Measurements from ENCODE around the gene LCE3B. TPM values are rescaled to one million over a fixed set of nuclear protein-coding genes. Genes with fewer than 3 reads are reported as not detected.
A peak's percentile ranks its signal among the peaks of the same experiment; 100 is the strongest.
"Not testable (repeated sequence)": the region's sequence is repeated elsewhere in the genome, so short reads cannot be mapped to it uniquely, and the experiment has no call there.

Gene LCE3B
- not detected in 2 replicates for total RNA-seq (2014; rRNA removed; shearing (Covaris generic))
- not detected in 2 replicates for polyA plus RNA-seq (2015; cell fraction: cytosol; rRNA removed)
- polyA plus RNA-seq (2015; cell fraction: nucleus; rRNA removed), result not detected in 2 replicates

GRCh38 chr1:152613511-152613910, at the start of gene LCE3B:
LCE3B (plus strand) TSS chr1:152613811; CDS start chr1:152613811, 0 bp downstream.
- DNase-seq (ENCODE audit: low read depth, low spot score), result no peak
- in situ Hi-C loops (cut with HindIII; ENCODE audit: low pct_unique_long_range_greater_than_20kb, low sequenced_read_pairs), result no loop called here

DNA sequence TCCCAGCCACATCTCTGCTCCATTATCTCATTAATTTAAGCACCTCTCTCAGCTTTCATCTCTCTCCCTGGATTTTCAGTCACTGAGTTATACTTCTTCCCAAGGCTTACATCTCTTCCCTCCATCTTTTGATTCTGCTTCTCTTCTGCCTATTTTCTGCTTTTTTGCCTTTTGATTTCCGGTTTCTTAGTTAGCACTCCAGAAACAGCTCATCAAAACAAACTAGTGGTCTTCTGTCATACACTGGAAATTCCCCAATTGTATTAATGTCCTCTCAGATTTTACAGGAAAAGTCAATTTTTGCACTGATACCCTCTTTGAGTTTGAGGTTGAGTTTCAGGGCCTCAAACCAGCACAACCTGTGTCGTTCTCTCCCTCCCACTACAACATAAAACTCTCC, 48.5 kb upstream of the LCE3B start:
- no peak for DNase-seq (ENCODE audit: low read depth, low spot score)
- in situ Hi-C loops (cut with HindIII; ENCODE audit: low pct_unique_long_range_greater_than_20kb, low sequenced_read_pairs), result no loop called here

DNA sequence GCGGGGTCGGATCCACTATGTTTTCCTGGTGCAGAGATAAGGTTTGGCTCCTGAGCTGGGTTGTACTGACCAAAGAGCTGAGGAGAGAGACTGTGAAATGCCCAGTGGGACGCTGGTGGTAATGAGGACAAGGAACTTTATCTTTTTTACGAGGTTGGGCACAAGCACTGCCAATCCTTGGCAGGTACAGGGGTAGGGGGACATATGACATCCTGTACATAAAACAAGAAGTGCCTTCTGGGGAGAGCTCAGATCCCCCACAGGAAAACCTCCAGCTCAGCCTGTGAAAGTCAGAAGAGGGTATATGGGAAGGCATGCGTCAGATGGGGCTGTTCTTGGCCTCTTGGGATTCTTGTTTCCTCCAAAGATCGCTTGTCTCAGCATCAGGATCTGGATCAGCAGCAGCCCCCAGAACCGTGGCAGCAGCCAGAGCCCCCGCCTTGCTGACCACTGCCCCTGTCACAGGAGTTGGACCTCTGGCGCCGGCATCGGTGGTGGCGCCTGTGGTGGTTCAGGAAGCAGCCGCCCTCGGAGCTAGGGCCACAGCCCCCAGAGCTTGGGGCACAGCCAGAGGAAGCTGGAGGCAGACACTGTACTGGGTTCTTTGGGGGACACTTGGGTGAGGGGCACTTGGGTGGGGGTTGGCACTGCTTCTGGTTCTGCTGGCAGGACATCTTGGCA, 47.9 kb upstream of the LCE3B start:
- no peak for DNase-seq (ENCODE audit: low read depth, low spot score)
- in situ Hi-C loops (cut with HindIII; ENCODE audit: low pct_unique_long_range_greater_than_20kb, low sequenced_read_pairs), result no loop called here

DNA sequence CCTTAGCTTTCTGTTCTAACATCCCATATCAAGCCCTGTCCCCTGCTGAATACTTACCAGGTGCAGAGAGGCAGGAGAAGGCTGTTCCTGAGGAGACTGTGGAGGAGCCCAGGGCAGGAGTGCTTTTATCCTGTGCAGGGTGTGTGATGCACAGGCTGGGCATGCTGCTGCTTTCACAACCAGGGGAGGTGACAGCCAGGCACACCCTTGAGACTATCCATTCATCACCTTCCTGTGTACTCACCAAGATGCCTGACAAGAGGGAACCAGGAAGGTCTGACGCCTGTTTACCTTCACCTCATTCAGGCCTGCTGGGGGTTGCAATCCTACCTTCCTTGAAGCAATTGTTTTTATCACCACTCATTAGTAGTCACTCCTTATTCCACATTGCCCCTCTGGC, 46.9 kb upstream of the LCE3B start, which contains the start of gene LCE3E:
TSS of gene LCE3E (minus strand) at position 100 of the 400 bp plus-strand sequence. CDS start 572 bp downstream, outside the sequence.
- peak; percentile 0 for DNase-seq (ENCODE audit: low read depth, low spot score)
- in situ Hi-C loops (cut with HindIII; ENCODE audit: low pct_unique_long_range_greater_than_20kb, low sequenced_read_pairs), result no loop called here

DNA sequence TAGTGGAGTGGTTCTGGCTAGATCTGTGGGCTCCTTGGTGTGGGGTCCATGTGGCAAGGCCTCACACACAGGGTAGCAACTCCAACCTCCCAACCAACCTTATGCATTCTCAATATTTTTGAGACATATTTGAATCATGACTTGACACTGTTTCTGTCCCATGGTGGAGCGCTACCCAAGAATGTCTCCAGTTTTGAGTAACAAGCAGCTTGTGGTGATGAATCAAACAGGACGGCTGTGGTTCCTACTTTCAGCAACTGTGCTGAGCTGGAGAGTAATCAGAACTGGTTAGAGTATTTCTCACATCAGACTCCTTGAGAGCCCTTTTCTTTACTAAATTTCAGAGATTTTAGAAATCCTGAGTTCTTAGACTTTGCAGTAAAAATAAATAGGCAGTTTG, 36.4 kb upstream of the LCE3B start:
- peak; percentile 0 for DNase-seq (ENCODE audit: low read depth, low spot score)
- in situ Hi-C loops (cut with HindIII; ENCODE audit: low pct_unique_long_range_greater_than_20kb, low sequenced_read_pairs), result no loop called here

- DNase-seq (ENCODE audit: low read depth, low spot score); in situ Hi-C loops (cut with HindIII; ENCODE audit: low pct_unique_long_range_greater_than_20kb, low sequenced_read_pairs): not testable (repeated sequence)
Measured at GRCh38 chr1:152579526-152579925, 34.1 kb upstream of the LCE3B start.

- in situ Hi-C loops (cut with HindIII; ENCODE audit: low pct_unique_long_range_greater_than_20kb, low sequenced_read_pairs), result no loop called here
- DNase-seq (ENCODE audit: low read depth, low spot score), result peak; percentile 0
Measured at GRCh38 chr1:152580433-152580832, 33.2 kb upstream of the LCE3B start, which contains the start of gene LCE3D. LCE3D (minus strand) TSS chr1:152580516; CDS start chr1:152579936, 580 bp downstream.

- peak; percentile 0 for DNase-seq (ENCODE audit: low read depth, low spot score)
- in situ Hi-C loops (cut with HindIII; ENCODE audit: low pct_unique_long_range_greater_than_20kb, low sequenced_read_pairs), result no loop called here
Measured at GRCh38 chr1:152582647-152583046, 31.0 kb upstream of the LCE3B start.

- in situ Hi-C loops (cut with HindIII; ENCODE audit: low pct_unique_long_range_greater_than_20kb, low sequenced_read_pairs), result no loop called here
- no peak for DNase-seq (ENCODE audit: low read depth, low spot score)
Measured at GRCh38 chr1:152585586-152585985, 28.0 kb upstream of the LCE3B start.

DNA sequence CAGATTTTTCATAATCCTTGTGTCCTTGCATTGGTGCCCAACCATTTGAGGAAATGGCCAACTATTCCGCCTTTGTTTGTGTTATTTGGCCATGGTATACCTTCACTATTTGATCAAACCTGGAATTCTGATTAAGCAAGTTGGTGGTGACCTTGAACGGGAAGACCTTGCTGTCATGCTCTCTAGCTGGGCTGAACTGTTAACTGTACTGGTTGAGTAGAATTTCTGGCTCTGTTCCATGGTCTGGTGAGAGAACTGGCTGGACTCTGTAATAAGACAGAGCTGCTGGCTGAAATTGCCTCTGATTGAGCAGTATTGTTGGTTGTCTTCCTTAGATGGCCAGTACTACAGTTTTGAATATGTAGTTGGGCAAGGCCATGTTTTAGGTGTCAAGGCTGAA, 16.6 kb upstream of the LCE3B start:
- DNase-seq (ENCODE audit: low read depth, low spot score), result no peak
- in situ Hi-C loops (cut with HindIII; ENCODE audit: low pct_unique_long_range_greater_than_20kb, low sequenced_read_pairs), result no loop called here

DNA sequence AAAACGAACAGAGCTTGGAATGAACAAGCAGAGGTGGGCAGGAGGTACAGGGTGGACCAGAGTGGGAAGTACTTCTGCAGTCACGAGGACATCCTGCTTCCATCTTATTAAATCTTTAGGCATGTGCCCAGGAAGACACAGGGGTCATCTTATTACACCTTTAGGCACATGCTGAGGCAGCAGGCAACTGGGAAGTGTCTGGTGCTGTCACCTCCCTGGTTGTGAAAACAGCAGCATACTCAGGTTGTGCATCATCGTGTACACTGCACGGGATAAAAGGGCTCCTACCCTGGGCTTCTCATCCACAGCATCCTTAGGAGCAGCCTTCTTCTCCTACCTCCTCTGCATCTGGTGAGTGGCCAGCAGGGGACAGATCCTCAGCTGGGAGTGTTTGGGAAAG, 13.7 kb upstream of the LCE3B start, which contains the start of gene LCE3C:
TSS of gene LCE3C (plus strand) at position 301 of the 400 bp plus-strand sequence. CDS start 498 bp downstream, outside the sequence.
- DNase-seq (ENCODE audit: low read depth, low spot score), result no peak
- in situ Hi-C loops (cut with HindIII; ENCODE audit: low pct_unique_long_range_greater_than_20kb, low sequenced_read_pairs), result no loop called here

- in situ Hi-C loops (cut with HindIII; ENCODE audit: low pct_unique_long_range_greater_than_20kb, low sequenced_read_pairs), result no loop called here
Measured at GRCh38 chr1:152621993-152622392, 8.4 kb downstream of the LCE3B start.

GRCh38 chr1:152622803-152623202, 9.2 kb downstream of the LCE3B start, which contains the start of gene LCE3A:
LCE3A (minus strand) TSS chr1:152623103; CDS start chr1:152623103, 0 bp downstream.
- in situ Hi-C loops (cut with HindIII; ENCODE audit: low pct_unique_long_range_greater_than_20kb, low sequenced_read_pairs), result no loop called here
- no peak for DNase-seq (ENCODE audit: low read depth, low spot score)

More at GRCh38 chr1:152621993-152622392, 8.4 kb downstream of the LCE3B start:
- DNase-seq (ENCODE audit: low read depth, low spot score), result no peak

GRCh38 chr1:152623203-152623844, 9.7 kb downstream of the LCE3B start:
- in situ Hi-C loops (cut with HindIII; ENCODE audit: low pct_unique_long_range_greater_than_20kb, low sequenced_read_pairs), result no loop called here
- peak; percentile 40 for DNase-seq (ENCODE audit: low read depth, low spot score)

GRCh38 chr1:152626744-152627143, 13.1 kb downstream of the LCE3B start:
- in situ Hi-C loops (cut with HindIII; ENCODE audit: low pct_unique_long_range_greater_than_20kb, low sequenced_read_pairs), result no loop called here
- no peak for DNase-seq (ENCODE audit: low read depth, low spot score)

DNA sequence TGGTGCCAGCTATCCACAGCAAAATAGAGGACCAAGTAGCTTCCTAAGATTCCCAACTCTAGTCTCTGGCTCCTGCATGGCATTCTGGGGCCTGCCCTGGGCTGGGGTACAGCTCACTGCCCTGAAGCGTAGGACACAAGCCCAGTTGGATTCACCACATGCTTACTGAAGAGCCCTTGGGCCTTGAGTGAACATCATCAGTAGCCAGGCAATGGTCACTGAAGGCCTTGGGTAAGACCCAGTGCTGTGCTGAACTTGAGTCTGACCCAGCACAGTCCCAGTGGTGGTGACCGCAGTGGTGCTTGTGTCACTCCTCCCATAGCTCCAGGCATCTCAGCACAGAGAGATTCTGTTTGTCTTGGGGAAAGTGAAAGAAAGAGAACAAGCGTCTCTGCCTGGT, 17.0 kb downstream of the LCE3B start:
- no peak for DNase-seq (ENCODE audit: low read depth, low spot score)
- in situ Hi-C loops (cut with HindIII; ENCODE audit: low pct_unique_long_range_greater_than_20kb, low sequenced_read_pairs), result no loop called here

GRCh38 chr1:152640351-152640750, 26.7 kb downstream of the LCE3B start:
- in situ Hi-C loops (cut with HindIII; ENCODE audit: low pct_unique_long_range_greater_than_20kb, low sequenced_read_pairs), result no loop called here
- DNase-seq (ENCODE audit: low read depth, low spot score), result no peak

DNA sequence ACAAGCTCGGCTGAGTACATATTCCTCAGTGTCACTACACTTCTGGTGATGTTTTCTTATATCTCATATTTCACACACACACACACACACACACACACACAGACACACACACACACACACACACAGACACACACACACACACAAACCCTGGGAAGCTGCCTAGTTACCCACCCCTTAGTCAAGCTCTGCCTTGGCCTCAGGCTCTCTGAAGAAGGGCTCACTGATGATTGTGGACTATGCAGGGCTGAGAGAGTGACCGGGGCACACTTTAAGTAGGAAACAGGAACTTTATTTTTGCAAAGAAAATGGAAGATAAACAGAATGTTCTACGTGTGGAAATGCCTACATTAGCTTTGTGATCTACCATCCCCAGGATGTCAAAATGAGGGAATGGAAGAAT, 30.3 kb downstream of the LCE3B start:
- in situ Hi-C loops (cut with HindIII; ENCODE audit: low pct_unique_long_range_greater_than_20kb, low sequenced_read_pairs), result no loop called here
- no peak for DNase-seq (ENCODE audit: low read depth, low spot score)
